ENCODE measurements around the gene STAB2. TPM values are rescaled to one million over a fixed set of nuclear protein-coding genes. Genes with fewer than 3 reads are reported as not detected.

STAB2 gene
- total RNA-seq, 6 experiments from 2014 or later, result 5.5 to 32.2 (median 18.5) TPM

DNA sequence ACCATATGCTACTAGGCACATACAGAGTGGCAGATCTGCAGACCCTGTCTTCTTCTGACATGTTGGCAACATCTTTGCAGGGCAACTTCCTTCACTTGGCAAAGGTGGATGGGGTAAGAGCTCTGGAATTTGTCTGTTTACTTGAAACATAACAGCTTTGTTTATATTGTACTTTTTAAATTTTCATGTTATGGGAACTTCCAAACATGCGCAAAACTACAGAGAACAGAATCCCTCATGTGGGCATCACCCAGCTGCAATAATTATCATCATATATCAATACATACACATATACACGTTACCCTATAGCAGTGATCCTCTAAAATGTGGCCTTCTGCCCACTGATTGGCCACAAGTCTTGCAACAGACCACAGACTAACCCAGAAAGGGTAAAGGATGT, 103.4 kb downstream of the STAB2 start:
- H3K27ac ChIP-seq, result no peak overlapping the region
- 60% methylated on average over 2 of the region's 2 CpGs for WGBS (ENCODE audit: insufficient coverage, low coverage, low lambda C conversion rate, missing lambda C conversion rate)
- no peak for ATAC-seq
- intact Hi-C loops (cut with DNase I), result no loop called here
- no peaks in the 10 kb centered on the region for H3K27me3 ChIP-seq
- TF ChIP-seq POLR2A (IDR thresholded peaks at IDR 0.05), result no peak
- TF ChIP-seq, protein P1, sequence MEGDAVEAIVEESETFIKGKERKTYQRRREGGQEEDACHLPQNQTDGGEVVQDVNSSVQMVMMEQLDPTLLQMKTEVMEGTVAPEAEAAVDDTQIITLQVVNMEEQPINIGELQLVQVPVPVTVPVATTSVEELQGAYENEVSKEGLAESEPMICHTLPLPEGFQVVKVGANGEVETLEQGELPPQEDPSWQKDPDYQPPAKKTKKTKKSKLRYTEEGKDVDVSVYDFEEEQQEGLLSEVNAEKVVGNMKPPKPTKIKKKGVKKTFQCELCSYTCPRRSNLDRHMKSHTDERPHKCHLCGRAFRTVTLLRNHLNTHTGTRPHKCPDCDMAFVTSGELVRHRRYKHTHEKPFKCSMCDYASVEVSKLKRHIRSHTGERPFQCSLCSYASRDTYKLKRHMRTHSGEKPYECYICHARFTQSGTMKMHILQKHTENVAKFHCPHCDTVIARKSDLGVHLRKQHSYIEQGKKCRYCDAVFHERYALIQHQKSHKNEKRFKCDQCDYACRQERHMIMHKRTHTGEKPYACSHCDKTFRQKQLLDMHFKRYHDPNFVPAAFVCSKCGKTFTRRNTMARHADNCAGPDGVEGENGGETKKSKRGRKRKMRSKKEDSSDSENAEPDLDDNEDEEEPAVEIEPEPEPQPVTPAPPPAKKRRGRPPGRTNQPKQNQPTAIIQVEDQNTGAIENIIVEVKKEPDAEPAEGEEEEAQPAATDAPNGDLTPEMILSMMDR (IDR thresholded peaks at IDR 0.05), result no peak
- H3K9me3 ChIP-seq, result no peaks in the 10 kb centered on the region
- DNase-seq, result no peak
- no peaks in the 10 kb centered on the region for H3K36me3 ChIP-seq
- H3K4me1 ChIP-seq, result no peaks in the 10 kb centered on the region
- no peak overlapping the region for H3K4me3 ChIP-seq

DNA sequence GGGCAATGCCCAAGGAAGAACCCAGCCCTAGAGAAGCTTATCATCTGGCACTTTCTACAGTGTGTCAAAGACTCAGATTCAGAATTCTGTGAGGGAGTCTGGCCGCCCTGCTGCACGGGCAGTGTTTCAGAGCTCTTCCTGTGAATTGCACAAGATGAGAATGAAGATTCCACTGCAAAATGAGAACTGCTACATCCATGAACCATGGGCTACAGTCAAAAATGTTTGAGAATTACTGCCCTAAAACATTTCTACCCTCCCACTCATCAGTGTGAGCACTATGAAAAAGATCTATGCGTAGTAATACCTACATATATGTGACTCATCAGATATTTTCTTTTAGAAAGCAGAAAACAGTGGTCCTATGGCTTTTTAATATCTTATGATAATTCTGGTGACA, 104.0 kb downstream of the STAB2 start:
- TF ChIP-seq, protein P1 (IDR thresholded peaks at IDR 0.05), result no peak
- no peak for TF ChIP-seq POLR2A (IDR thresholded peaks at IDR 0.05)
- no peaks in the 10 kb centered on the region for H3K4me1 ChIP-seq
- ATAC-seq, result no peak
- no peak for DNase-seq
- no peaks in the 10 kb centered on the region for H3K9me3 ChIP-seq
- H3K27me3 ChIP-seq, result no peaks in the 10 kb centered on the region
- intact Hi-C loops (cut with DNase I), result no loop called here
- WGBS (ENCODE audit: insufficient coverage, low coverage, low lambda C conversion rate, missing lambda C conversion rate), result 59% methylated on average over 3 of the region's 3 CpGs
- no peak overlapping the region for H3K4me3 ChIP-seq
- H3K36me3 ChIP-seq, result no peaks in the 10 kb centered on the region
- no peak overlapping the region for H3K27ac ChIP-seq

DNA sequence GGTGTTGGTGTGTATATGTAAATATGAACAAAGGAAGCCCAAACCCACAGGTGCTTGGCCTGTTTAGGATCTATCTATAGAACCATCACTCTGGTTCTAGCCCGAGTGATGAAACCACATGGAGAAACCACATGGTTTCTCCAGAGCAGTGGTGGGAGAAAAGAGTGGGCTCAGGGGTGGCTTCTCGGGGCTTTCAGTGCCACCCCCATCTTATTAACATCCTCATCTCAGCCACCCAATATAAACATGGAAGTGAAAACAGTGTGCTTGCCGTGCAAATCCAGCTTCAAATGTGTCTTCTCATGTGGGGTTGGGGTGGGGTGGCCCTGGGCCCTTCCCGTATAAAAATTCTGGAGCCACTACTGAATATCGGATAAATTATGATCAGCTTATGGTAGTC, 109.0 kb downstream of the STAB2 start:
- ATAC-seq (no peak), DNase-seq (no peak)
- no peak overlapping the region for H3K4me3 ChIP-seq
- no peaks in the 10 kb centered on the region for H3K36me3 ChIP-seq
- 61% methylated on average over 5 of the region's 5 CpGs for WGBS (ENCODE audit: insufficient coverage, low coverage, low lambda C conversion rate, missing lambda C conversion rate)
- intact Hi-C loops (cut with DNase I), result no loop called here
- no peaks in the 10 kb centered on the region for H3K4me1 ChIP-seq
- TF ChIP-seq, protein P1 (IDR thresholded peaks at IDR 0.05), result no peak
- TF ChIP-seq POLR2A (IDR thresholded peaks at IDR 0.05), result no peak
- H3K9me3 ChIP-seq, result no peaks in the 10 kb centered on the region
- no peaks in the 10 kb centered on the region for H3K27me3 ChIP-seq
- no peak overlapping the region for H3K27ac ChIP-seq

DNA sequence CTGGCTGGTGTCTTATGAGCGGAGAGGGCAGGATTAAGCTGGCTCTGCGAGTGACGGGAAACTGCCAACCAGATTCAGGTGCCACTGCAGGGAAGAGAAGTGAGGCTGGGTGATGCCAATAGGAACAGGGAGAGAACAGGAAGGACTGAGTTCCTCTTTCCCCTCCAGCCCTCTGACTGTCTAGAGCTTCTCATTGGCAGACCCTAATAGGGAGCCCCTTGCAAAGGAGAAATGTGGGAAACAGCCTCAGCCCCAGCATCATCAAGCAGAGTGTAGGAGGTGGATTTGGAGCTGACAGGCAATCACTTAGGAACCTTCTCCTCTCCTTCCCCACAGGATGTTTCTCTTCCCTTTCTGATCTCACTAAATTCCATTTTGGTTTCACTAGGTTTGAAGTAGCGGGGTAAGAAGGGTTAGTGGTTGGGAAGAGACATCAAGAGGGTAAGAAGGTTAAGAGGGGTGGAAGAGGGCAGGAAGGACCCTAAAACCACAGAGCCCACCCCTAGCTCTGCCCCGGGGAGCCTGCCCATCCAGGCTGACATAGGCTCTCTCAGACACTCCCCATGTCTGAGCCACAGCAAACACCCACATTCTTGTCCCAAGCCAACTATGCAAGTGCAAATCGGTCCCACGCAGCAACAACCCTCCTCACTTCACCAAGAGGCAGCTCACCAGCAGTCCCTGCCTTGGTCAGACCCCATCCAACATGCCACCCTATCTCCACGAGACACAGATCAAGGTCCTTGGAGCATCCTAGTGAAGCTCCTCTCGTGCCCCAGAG, 111.1 kb downstream of the STAB2 start:
- H3K9me3 ChIP-seq, result no peaks in the 10 kb centered on the region
- H3K4me1 ChIP-seq, result no peaks in the 10 kb centered on the region
- WGBS (ENCODE audit: insufficient coverage, low coverage, low lambda C conversion rate, missing lambda C conversion rate), result 46% methylated on average over 5 of the region's 9 CpGs
- TF ChIP-seq, protein P1 (IDR thresholded peaks at IDR 0.05), result no peak
- DNase-seq, result no peak
- peak; percentile 18 to 43 (median 29) for ATAC-seq
- intact Hi-C loops (cut with DNase I), result no loop called here
- no peaks in the 10 kb centered on the region for H3K27me3 ChIP-seq
- no peak overlapping the region for H3K27ac ChIP-seq
- H3K36me3 ChIP-seq, result no peaks in the 10 kb centered on the region
- no peak overlapping the region for H3K4me3 ChIP-seq

Data from right lobe of liver (tissue), 6 donors.